K562 (cell line): ENCODE results near the gene MEGF9. TPM values are rescaled to one million over a fixed set of nuclear protein-coding genes. Genes with fewer than 3 reads are reported as not detected.

Experiments used
- ATAC-seq: fragments of 200-7000 bp; cut with Tn5 transposase; 3 replicates; pipeline ENCODE4 v1.9.1; 2020; ENCODE audit warnings: moderate library complexity
- BruUV-seq: library from RNA; stranded (reverse); fragments of 400-500 nt; replicated peaks from 2 replicates; lab custom pipeline; 2021; lab: Mats Ljungman, UMichigan
- CTCF ChIA-PET: fragments of 300-600 bp; formaldehyde crosslinking; extraction: SDS; loops from one replicate; lab custom pipeline; 2021; ENCODE audit warnings: low intra/inter-chr PET ratio; lab: Yijun Ruan, JAX
- POLR2A ChIA-PET: fragments of 300-600, 350-650 bp; sonication (Branson Sonifier 250); formaldehyde crosslinking; extraction: SDS; loops from one replicate; lab custom pipeline; 2021; ENCODE audit warnings: antibody characterized with exemption, inconsistent platforms; lab: Yijun Ruan, JAX
- DNase-seq, 4 experiments: peaks; one replicate each; pipeline versions ENCODE4 v3.0.0 to v3.0.0-alpha.2; 2011 to 2018; ENCODE audit warnings: low spot score in 3 of 4, mixed read lengths in 3 of 4; ENCODE audit errors: extremely low read depth in 1 of 4
- FAIRE-seq: peaks from 2 replicates; lab custom pipeline; 2011; peaks lifted over from hg19 to GRCh38; lab: Jason Lieb, UNC
- H2AFZ ChIP-seq: 2 replicates; pipeline ENCODE4 v1.6.0; 2011; ENCODE audit warnings: low read depth, low read length, control low read depth, inconsistent platforms
- H3K27ac ChIP-seq: fragments of 200-600 bp; 3 replicates; pipeline ENCODE4 v1.8.0; 2011; ENCODE audit warnings: low read depth, mild to moderate bottlenecking, control low read depth, inconsistent platforms, low read length, moderate library complexity, mixed read lengths; ENCODE audit errors: extremely low read depth
- H3K27me3 ChIP-seq, 2 experiments: fragments of 300-600 bp in 1 of 2; 2 replicates in 1 of 2; 3 replicates in 1 of 2; pipeline versions ENCODE4 v1.6.0 to v1.8.0; 2011; ENCODE audit warnings: inconsistent platforms in 2 of 2, low read length in 2 of 2, mild to moderate bottlenecking in 1 of 2, mixed read lengths in 1 of 2, moderate library complexity in 1 of 2; ENCODE audit not compliant: control insufficient read depth in 2 of 2, insufficient read depth in 2 of 2
- H3K36me3 ChIP-seq: fragments of 300-600 bp; 3 replicates; pipeline ENCODE4 v1.8.0; 2011; ENCODE audit warnings: mild to moderate bottlenecking, low read length, inconsistent platforms; ENCODE audit not compliant: control insufficient read depth, insufficient read depth
- H3K4me1 ChIP-seq, 2 experiments: fragments of 200-600 bp in 1 of 2; replicated peaks in 1 of 2; 2 replicates in 1 of 2; 3 replicates in 1 of 2; pipeline versions ENCODE4 v1.5.1 to v1.8.0; 2011; ENCODE audit warnings: inconsistent platforms in 2 of 2, low read length in 2 of 2, mild to moderate bottlenecking in 1 of 2, mixed read lengths in 1 of 2, moderate library complexity in 1 of 2; ENCODE audit not compliant: control insufficient read depth in 2 of 2, insufficient read depth in 2 of 2
- H3K4me2 ChIP-seq: 2 replicates; pipeline ENCODE4 v1.6.1; 2011; ENCODE audit warnings: low read length, control low read depth, inconsistent platforms, mixed read lengths; ENCODE audit not compliant: insufficient read depth
- H3K4me3 ChIP-seq: fragments of 200-600 bp; sonication (generic), shearing (Covaris generic); 2 replicates; pipeline ENCODE4 v1.5.1; 2016; ENCODE audit warnings: control low read depth, inconsistent platforms
- H3K79me2 ChIP-seq: fragments of 200-600 bp; 3 replicates; pipeline ENCODE4 v1.8.0; 2011; ENCODE audit warnings: low read length, inconsistent platforms; ENCODE audit not compliant: control insufficient read depth, insufficient read depth
- H3K9ac ChIP-seq, 2 experiments: 2 replicates each; pipeline versions ENCODE4 v1.6.0 to v1.6.1; 2011; ENCODE audit warnings: low read depth in 2 of 2, low read length in 2 of 2, control low read depth in 1 of 2, inconsistent platforms in 1 of 2, mild to moderate bottlenecking in 1 of 2, mixed read lengths in 1 of 2; ENCODE audit not compliant: insufficient read depth in 1 of 2
- H3K9me1 ChIP-seq: one replicate; pipeline ENCODE4 v1.6.0; 2011; ENCODE audit warnings: inconsistent platforms, mild to moderate bottlenecking, low read length, moderate library complexity; ENCODE audit not compliant: control insufficient read depth, insufficient read depth
- H3K9me3 ChIP-seq: replicated peaks from 2 replicates; pipeline ENCODE4 v1.5.1; 2011; ENCODE audit warnings: low read depth, low read length, inconsistent platforms; ENCODE audit not compliant: control insufficient read depth, insufficient read depth
- H4K20me1 ChIP-seq: replicated peaks from 2 replicates; pipeline ENCODE4 v1.6.1; 2011; ENCODE audit warnings: low read length, inconsistent platforms, mixed read lengths; ENCODE audit not compliant: control insufficient read depth, insufficient read depth
- E2F3 ChIP-seq: fragments of 250-450 bp; sonication (Bioruptor Pico); IDR thresholded peaks from 2 replicates; pipeline ENCODE4 v1.4.0; 2020; ENCODE audit warnings: mild to moderate bottlenecking
- GATA2 ChIP-seq: sonication (generic); formaldehyde crosslinking; IDR thresholded peaks from 2 replicates; pipeline ENCODE4 v1.4.0; 2020; ENCODE audit warnings: mild to moderate bottlenecking, missing genetic modification reagents
- MEIS2 ChIP-seq: fragments of 450-650 bp; IDR thresholded peaks from 2 replicates; pipeline ENCODE4 v1.6.1; 2014; ENCODE audit warnings: mild to moderate bottlenecking; ENCODE audit not compliant: partially characterized antibody
- POLR3G ChIP-seq: IDR thresholded peaks from 2 replicates; pipeline ENCODE4 v1.6.1; 2011; ENCODE audit not compliant: insufficient read length, insufficient replicate concordance; ENCODE audit errors: extremely low read depth
- SOX6 ChIP-seq: fragments of 450-650 bp; IDR thresholded peaks from 2 replicates; pipeline ENCODE4 v1.6.1; 2014; ENCODE audit warnings: mild to moderate bottlenecking
- XRCC5 ChIP-seq: fragments of 200-400 bp; formaldehyde crosslinking; IDR thresholded peaks from 2 replicates; pipeline ENCODE4 v1.6.1; 2017; ENCODE audit warnings: low read depth, mild to moderate bottlenecking, low read length
- ZBTB7A ChIP-seq: IDR thresholded peaks from 2 replicates; pipeline ENCODE4 v1.6.1; 2011; ENCODE audit warnings: low read depth, mild to moderate bottlenecking, low read length, moderate library complexity, borderline replicate concordance; ENCODE audit not compliant: control insufficient read depth
- ZC3H8 ChIP-seq: fragments of 450-650 bp; IDR thresholded peaks from 2 replicates; pipeline ENCODE4 v1.6.1; 2017
- WGBS: fragments of 100-300 bp; shearing (Covaris generic); methylation state at CpG from one replicate; pipeline ENCODE4 v1.1.6; 2016; ENCODE audit warnings: low coverage, mixed read lengths; ENCODE audit not compliant: insufficient coverage; ENCODE audit errors: missing lambda C conversion rate; 5-methylcytosine and 5-hydroxymethylcytosine counted together
- in situ Hi-C: fragments of 300-500 bp; cut with MboI; formaldehyde crosslinking; loops from 4 replicates; pipeline ENCODE4 v1.15.0; 2018; ENCODE audit warnings: inconsistent platforms, mixed read lengths
- intact Hi-C: fragments of 100-400 bp; cut with micrococcal nuclease; formaldehyde crosslinking; loops from 2 replicates; pipeline ENCODE4 v1.14.2; 2022
- polyA plus RNA-seq, 8 experiments: library from polyadenylated mRNA; depleted of rRNA in 4 of 8; stranded (reverse) in 5 of 8; unstranded in 3 of 8; fragments of >200 nt; fragmentation: Nextera tagmentation in 2 of 8; fragmentation: Illumina TruSeq in 1 of 8; extraction: Ambion mirVana in 2 of 8; extraction: Trizol in 1 of 8; gene quantifications; 2 replicates each; pipeline versions ENCODE4 v1.2.1 to v1.2.3, GENCODE V29; 2011 to 2014; ENCODE audit warnings: inconsistent platforms in 1 of 8, missing spikeins in 1 of 8
- total RNA-seq, 7 experiments: library from RNA; depleted of rRNA in 6 of 7; stranded (reverse); fragments of >200 nt in 6 of 7; fragmentation: Illumina TruSeq in 2 of 7; extraction: Trizol in 2 of 7; gene quantifications; 2 replicates each; pipeline versions ENCODE4 v1.2.1 to v1.2.3, GENCODE V29; 2011 to 2021; ENCODE audit warnings: low replicate concordance in 1 of 7
- TF ChIP-seq, protein P1 (sequence below): fragments of 450-650 bp; formaldehyde crosslinking; IDR thresholded peaks from 2 replicates; pipeline ENCODE4 v1.4.0; 2020; ENCODE audit warnings: mild to moderate bottlenecking

The MEGF9 gene
- total and polyA plus RNA-seq, 9 of the 15 experiments (the other 6 are each of a cell fraction or from before 2014, with no cell fraction given) = 2.1 to 6.2 (median 3.8) TPM

DNA sequence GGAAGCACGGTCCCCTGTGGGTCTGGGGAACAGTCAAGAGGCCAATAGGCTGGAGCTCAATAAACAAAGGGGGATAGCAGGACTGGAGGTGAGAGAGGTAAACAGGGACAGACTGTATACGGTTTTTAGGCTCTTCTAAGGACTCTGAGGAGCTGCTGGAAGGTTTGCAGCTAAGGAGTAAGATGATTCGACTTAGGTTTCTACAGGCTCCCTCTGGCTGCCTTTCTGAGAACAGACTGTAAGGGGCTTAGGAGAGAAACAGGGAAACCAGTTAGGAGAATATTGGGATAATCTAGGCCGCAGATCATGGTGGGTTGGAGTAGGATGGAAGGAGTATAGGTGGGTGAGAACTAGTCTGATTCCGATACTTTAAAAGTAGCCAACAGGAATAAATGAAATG is 144.7 kb downstream of the MEGF9 start:
- H3K9me1 ChIP-seq = no peaks in the 10 kb centered on the region
- H3K27me3 ChIP-seq = no peaks in the 10 kb centered on the region
- no peak for FAIRE-seq
- WGBS = 64% methylated on average over 5 of the region's 5 CpGs
- H3K9me3 ChIP-seq = no peaks in the 10 kb centered on the region
- H3K9ac ChIP-seq = no peak overlapping the region
- no peak overlapping the region for H3K4me2 ChIP-seq
- H3K4me3 ChIP-seq = no peak overlapping the region
- no peak overlapping the region for H2AFZ ChIP-seq
- no peak overlapping the region for H3K27ac ChIP-seq
- in situ Hi-C loops (no loop called here), intact Hi-C loops (no loop called here)
- H4K20me1 ChIP-seq = peaks cover 4% of the 10 kb centered on the region; the same call in 1 of the 2 replicates
- peaks cover 84% of the 10 kb centered on the region for H3K36me3 ChIP-seq
- CTCF ChIA-PET = no interaction called here
- peaks cover 28% of the 10 kb centered on the region for H3K79me2 ChIP-seq
- no peak for ATAC-seq
- no peak for DNase-seq
- no peaks in the 10 kb centered on the region; a peak in 2 of 5 replicates for H3K4me1 ChIP-seq
- BruUV-seq = no TSS peak
- POLR2A ChIA-PET = no interaction called here
- no peak for TF ChIP-seq POLR3G
- TF ChIP-seq, protein P1, sequence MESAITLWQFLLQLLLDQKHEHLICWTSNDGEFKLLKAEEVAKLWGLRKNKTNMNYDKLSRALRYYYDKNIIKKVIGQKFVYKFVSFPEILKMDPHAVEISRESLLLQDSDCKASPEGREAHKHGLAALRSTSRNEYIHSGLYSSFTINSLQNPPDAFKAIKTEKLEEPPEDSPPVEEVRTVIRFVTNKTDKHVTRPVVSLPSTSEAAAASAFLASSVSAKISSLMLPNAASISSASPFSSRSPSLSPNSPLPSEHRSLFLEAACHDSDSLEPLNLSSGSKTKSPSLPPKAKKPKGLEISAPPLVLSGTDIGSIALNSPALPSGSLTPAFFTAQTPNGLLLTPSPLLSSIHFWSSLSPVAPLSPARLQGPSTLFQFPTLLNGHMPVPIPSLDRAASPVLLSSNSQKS (CRISPR knock-in tag) = no peak
- TF ChIP-seq MEIS2 = no peak
- no peak for TF ChIP-seq SOX6
- TF ChIP-seq ZC3H8 = no peak
- TF ChIP-seq XRCC5 = no peak
- no peak for TF ChIP-seq E2F3 (CRISPR knock-in tag)
- TF ChIP-seq GATA2 (CRISPR knock-in tag) = no peak
- no peak for TF ChIP-seq ZBTB7A
